Measurements from ENCODE around the gene SAMHD1. TPM values are rescaled to one million over a fixed set of nuclear protein-coding genes. Genes with fewer than 3 reads are reported as not detected.

Gene SAMHD1
- total and polyA plus RNA-seq, 4 donors: 14.7 to 51.2 (median 27.7) TPM

GRCh38 chr20:36969478-36970186, 18.1 kb upstream of the SAMHD1 start:
- no peak for TF ChIP-seq GABPA (IDR thresholded peaks at IDR 0.05 in 1 of 2, conservative IDR thresholded peaks at IDR 0.05 in 1 of 2)
- no peak for TF ChIP-seq HNF4G (IDR thresholded peaks at IDR 0.05)
- TF ChIP-seq JUND (IDR thresholded peaks at IDR 0.05): no peak
- peak; percentile 47 to 73 for TF ChIP-seq RXRA (IDR thresholded peaks at IDR 0.05)
- TF ChIP-seq ZBTB33 (IDR thresholded peaks at IDR 0.05): no peak
- TF ChIP-seq NR2F2 (IDR thresholded peaks at IDR 0.05): no peak
- TF ChIP-seq MAX (IDR thresholded peaks at IDR 0.05): no peak
- TF ChIP-seq REST (IDR thresholded peaks at IDR 0.05): no peak
- no peak for TF ChIP-seq CTCF (IDR thresholded peaks at IDR 0.05; ENCODE audit: low read depth, low read length, missing input control)
- peak; percentile 30 for TF ChIP-seq SP1 (IDR thresholded peaks at IDR 0.05)
- peak in 1 of 2 donors; percentile 33 for TF ChIP-seq HNF4A (conservative IDR thresholded peaks at IDR 0.05)
- TF ChIP-seq RAD21 (IDR thresholded peaks at IDR 0.05): peak in 1 of 2 donors; percentile 12
- no peak for TF ChIP-seq TAF1 (conservative IDR thresholded peaks at IDR 0.05)
- TF ChIP-seq ATF3 (IDR thresholded peaks at IDR 0.05): no peak
- no peak for TF ChIP-seq FOXA2 (IDR thresholded peaks at IDR 0.05)
- no peak for TF ChIP-seq YY1 (IDR thresholded peaks at IDR 0.05)
- no peak for TF ChIP-seq EGR1 (IDR thresholded peaks at IDR 0.05; ENCODE audit: low read depth in 2 of 2)
- TF ChIP-seq FOXA1 (IDR thresholded peaks at IDR 0.05): no peak
- no peak for DNase-seq (ENCODE audit: low spot score)
- no peak overlapping the region for H3K4me3 ChIP-seq (ENCODE audit: low read depth in 1 of 3, low read length in 3 of 3)
- no peaks in the 10 kb centered on the region for H3K27me3 ChIP-seq (ENCODE audit: control insufficient read depth in 4 of 4, insufficient read depth in 4 of 4, low read length in 3 of 4)
- no peaks in the 10 kb centered on the region for H3K9me3 ChIP-seq (ENCODE audit: control insufficient read depth in 4 of 4, low read length in 3 of 4)
- peak overlapping the region in 1 of 2 donors; percentile 22 for H3K9ac ChIP-seq (ENCODE audit: low read depth in 1 of 2, low read length in 2 of 2)
- WGBS: 55% methylated on average over 10 of the region's 10 CpGs
- peaks cover 7 to 12% (median 8%) of the 10 kb centered on the region in 4 donors for H3K4me1 ChIP-seq (ENCODE audit: control insufficient read depth in 4 of 4, insufficient read depth in 4 of 4, low read length in 3 of 4)
- peak overlapping the region in 1 of 2 donors; percentile 54 for H3K27ac ChIP-seq (ENCODE audit: low read depth in 1 of 2, low read length in 2 of 2)
- no peaks in the 10 kb centered on the region for H3K36me3 ChIP-seq (ENCODE audit: control insufficient read depth in 4 of 4, insufficient read depth in 3 of 4, low read depth in 1 of 4, low read length in 3 of 4)
